ENCODE results near the gene LYST. TPM values are rescaled to one million over a fixed set of nuclear protein-coding genes. Genes with fewer than 3 reads are reported as not detected.

The LYST gene
- total RNA-seq, 2 experiments from 2014 or later, result 63.8 to 76.2 TPM

DNA sequence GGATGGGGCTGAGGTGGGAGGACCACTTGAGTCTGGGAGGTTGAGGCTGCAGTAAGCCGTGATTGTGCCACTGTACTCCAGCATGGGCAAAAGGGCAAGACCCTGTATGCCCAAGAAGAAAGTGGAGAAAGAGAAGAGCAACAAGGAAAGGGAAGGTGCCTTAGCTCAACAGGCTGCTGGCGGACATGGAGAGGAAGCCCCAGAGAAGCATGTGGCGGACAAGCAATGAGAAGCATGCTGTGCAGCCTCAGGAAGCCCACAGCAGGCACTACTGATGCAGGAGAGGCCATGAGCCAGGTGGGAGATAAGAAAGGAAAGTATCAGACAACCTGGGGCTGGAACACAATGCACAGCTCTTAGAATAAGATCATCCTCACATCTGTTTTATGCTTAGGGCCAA is 184.5 kb downstream of the LYST start:
- H3K4me1 Mint-ChIP-seq, result no peaks in the 10 kb centered on the region
- H3K4me3 Mint-ChIP-seq, result no peak overlapping the region
- no peak for DNase-seq
- no peaks in the 10 kb centered on the region for H3K9me3 Mint-ChIP-seq
- peaks cover 46% of the 10 kb centered on the region for H3K36me3 Mint-ChIP-seq
- no peak overlapping the region for H3K27ac Mint-ChIP-seq
- H3K27me3 Mint-ChIP-seq, result no peaks in the 10 kb centered on the region

DNA sequence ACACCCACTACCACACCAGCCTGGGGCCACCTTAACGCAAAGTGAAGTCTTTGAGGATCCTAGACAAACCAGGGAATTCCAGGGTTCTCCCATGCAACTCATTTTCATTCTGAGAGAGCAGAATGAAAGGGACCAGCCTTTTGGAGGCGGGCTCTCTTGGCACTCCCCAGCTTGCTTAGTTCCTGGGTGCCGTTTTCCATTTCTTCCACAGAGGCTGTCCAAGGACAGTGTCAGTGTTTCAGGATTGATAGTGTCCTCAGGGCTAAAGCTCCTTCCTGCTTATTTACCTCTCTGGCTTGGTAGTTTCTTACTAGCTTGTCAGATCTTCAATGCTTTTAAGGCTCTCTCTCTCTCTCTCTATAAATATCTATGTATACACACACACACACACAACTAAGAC is 187.1 kb downstream of the LYST start:
- Mint-ChIP-seq H3K36me3 (peaks cover 61% of the 10 kb centered on the region), H3K4me1 (no peaks in the 10 kb centered on the region), H3K27ac (no peak overlapping the region), H3K4me3 (no peak overlapping the region), H3K9me3 (peaks cover 16% of the 10 kb centered on the region), H3K27me3 (no peaks in the 10 kb centered on the region)
- DNase-seq, result no peak

- Mint-ChIP-seq H3K27me3 (no peaks in the 10 kb centered on the region), H3K36me3 (peaks cover 64% of the 10 kb centered on the region), H3K4me1 (no peaks in the 10 kb centered on the region), H3K9me3 (peaks cover 18% of the 10 kb centered on the region), H3K4me3 (no peak overlapping the region), H3K27ac (no peak overlapping the region)
- DNase-seq, result no peak
Measured at GRCh38 chr1:235679005-235679404, 187.7 kb downstream of the LYST start.

DNA sequence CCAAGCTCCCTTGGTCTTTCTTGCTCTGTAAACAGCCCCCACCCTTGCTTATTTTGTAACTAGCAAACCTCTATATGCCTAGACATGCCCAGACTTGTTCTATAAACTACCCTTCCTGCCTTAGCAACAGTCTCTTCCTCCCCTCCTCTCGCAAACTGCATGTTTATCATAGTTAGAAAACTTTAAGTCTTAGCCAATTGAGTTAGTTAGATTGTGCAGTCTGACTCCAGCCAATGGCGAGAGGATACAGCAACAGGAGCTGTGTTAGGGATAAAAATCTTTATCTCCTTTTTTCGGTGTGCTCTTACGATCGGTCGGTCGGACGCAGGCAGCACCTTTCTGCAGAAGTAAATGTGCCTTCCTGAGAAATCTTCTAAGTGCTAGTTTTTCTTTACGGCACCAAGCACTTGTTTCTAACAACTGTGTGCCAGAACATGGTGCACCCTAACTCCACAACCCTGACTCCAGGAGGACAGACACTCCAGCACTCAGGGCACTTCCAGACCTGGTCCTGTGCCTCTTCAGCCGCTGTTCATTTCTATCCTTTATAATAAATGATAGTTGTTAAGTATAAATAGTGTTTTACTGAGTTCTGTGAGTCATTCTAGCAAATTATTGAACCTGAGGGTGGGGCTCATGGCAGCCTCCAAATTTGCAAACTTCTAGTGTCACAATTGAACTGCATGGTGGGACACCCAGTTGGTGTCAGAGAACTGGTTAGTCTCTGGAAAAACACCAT is 191.4 kb downstream of the LYST start:
- no peaks in the 10 kb centered on the region for H3K4me1 Mint-ChIP-seq
- H3K9me3 Mint-ChIP-seq, result peaks cover 47% of the 10 kb centered on the region
- H3K27ac Mint-ChIP-seq, result no peak overlapping the region
- H3K36me3 Mint-ChIP-seq, result peaks cover 77% of the 10 kb centered on the region
- no peak for DNase-seq
- no peaks in the 10 kb centered on the region for H3K27me3 Mint-ChIP-seq
- H3K4me3 Mint-ChIP-seq, result no peak overlapping the region

DNA sequence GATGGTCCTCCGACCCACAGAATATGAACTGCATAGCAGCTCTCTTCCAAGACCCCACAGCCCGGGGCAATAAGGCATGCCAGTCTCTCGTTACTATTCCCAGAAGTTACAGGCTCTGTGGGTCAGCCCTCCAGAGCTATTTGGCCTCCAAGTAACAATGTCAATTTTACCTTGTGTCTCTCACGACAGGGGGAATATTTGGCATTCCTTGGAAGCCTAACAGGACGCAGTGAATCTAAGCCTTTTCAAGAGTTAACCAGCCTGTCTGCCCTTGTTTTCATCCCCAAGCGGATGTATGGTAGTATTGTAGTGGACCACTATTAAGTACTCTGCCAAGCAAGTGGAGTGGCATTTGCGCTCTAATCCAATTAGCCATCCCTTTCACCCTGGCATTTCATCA is 192.7 kb downstream of the LYST start:
- H3K36me3 Mint-ChIP-seq, result peaks cover 82% of the 10 kb centered on the region
- no peak for DNase-seq
- no peak overlapping the region for H3K4me3 Mint-ChIP-seq
- H3K27ac Mint-ChIP-seq, result no peak overlapping the region
- H3K4me1 Mint-ChIP-seq, result no peaks in the 10 kb centered on the region
- no peaks in the 10 kb centered on the region for H3K27me3 Mint-ChIP-seq
- peaks cover 55% of the 10 kb centered on the region for H3K9me3 Mint-ChIP-seq

DNA sequence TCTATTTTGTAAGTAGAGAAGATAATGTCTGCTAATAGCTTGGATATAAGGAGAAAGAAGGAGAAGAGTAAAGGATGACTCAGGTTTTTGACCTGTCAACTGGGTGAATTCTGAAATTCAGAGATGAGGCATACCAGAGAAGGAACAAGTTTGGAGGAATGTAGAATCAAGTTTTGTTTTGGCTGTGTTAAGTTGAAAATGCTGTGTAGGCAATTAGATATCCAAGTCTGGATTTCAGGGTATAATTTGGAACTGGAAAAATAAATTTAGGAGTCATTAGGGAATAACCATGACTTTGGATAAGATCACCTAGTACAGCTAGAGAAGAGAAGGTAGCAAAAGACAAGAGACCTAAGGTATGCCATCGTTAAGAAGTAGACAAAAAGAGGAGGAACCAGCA is 194.7 kb downstream of the LYST start:
- Mint-ChIP-seq H3K4me3 (no peak overlapping the region), H3K9me3 (peaks cover 55% of the 10 kb centered on the region), H3K27me3 (no peaks in the 10 kb centered on the region), H3K36me3 (peaks cover 86% of the 10 kb centered on the region), H3K4me1 (no peaks in the 10 kb centered on the region), H3K27ac (no peak overlapping the region)
- no peak for DNase-seq

DNA sequence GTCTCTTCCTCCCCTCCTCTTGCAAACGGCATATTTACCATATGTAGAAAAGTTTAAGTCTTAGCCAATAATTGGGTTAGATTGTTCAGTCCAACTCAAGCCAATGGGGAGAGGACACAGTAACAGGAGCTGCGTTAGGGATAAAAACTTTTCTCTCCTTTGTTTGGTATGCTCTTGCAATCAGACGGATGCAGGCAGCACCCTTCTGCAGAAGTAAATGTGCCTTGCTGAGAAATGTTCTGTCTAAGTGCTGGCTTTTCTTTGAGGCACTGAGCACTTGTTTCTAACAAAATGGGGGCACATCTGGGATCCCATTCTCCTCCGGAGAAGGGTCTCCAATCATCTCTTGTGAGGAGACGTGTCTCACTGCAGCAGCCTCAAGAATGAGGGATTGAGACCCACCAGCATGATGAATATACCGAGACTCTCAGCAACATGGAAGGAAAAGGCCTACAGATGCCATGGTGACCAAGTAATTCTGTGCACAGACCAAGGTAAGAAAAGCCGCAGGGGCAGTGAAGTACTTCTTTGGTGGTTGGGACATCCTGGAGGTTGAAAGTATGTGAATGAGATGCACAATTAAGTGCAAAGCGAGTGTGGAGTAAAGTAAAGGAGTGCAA is 196.4 kb downstream of the LYST start:
- Mint-ChIP-seq H3K27ac (no peak overlapping the region), H3K4me1 (no peaks in the 10 kb centered on the region), H3K36me3 (peaks cover 69% of the 10 kb centered on the region), H3K27me3 (no peaks in the 10 kb centered on the region), H3K4me3 (no peak overlapping the region), H3K9me3 (peaks cover 45% of the 10 kb centered on the region)
- DNase-seq, result no peak

DNA sequence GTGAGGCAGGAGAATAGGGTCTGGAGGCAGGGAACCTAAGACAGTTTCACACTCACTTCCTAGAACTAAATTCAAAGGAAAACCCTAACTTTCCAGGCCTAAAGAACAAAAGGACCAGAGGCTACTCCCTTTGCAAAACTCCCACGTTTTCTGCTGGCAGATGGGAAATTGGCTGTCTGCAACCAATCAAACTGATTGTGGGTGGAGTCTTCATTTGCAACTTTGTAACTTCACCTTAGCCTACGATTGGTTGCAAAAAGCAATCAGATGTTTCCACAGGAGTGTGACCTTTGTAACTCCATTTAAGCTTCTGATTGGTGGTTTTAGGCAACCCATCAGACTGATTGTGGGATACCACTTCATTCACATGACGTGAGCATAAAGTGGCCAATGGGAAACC is 197.4 kb downstream of the LYST start:
- no peak for DNase-seq
- H3K4me1 Mint-ChIP-seq, result no peaks in the 10 kb centered on the region
- peaks cover 62% of the 10 kb centered on the region for H3K36me3 Mint-ChIP-seq
- H3K9me3 Mint-ChIP-seq, result peaks cover 39% of the 10 kb centered on the region
- H3K27ac Mint-ChIP-seq, result no peak overlapping the region
- H3K27me3 Mint-ChIP-seq, result no peaks in the 10 kb centered on the region
- H3K4me3 Mint-ChIP-seq, result no peak overlapping the region

DNA sequence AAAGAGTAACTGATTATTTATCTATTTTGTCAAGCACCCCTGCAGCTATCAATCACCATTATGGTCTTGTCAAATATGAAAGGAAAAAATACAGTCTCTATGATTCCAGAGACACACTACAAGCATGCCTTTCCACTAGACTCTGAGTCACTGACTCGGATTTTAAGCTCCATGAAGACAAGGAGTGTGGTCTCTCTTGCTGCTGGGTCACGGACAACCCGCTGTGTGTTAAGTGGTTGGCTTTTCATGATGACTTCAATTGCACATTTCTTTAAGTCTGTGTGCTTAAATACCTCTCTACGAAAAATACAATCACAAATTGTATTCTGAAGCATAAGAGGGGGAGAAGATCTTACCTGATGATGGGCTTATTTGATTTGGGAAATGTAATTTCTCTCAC is 203.1 kb downstream of the LYST start:
- H3K4me3 Mint-ChIP-seq, result no peak overlapping the region
- DNase-seq, result no peak
- H3K27me3 Mint-ChIP-seq, result no peaks in the 10 kb centered on the region
- no peaks in the 10 kb centered on the region for H3K9me3 Mint-ChIP-seq
- no peaks in the 10 kb centered on the region for H3K4me1 Mint-ChIP-seq
- H3K36me3 Mint-ChIP-seq, result peaks cover 30% of the 10 kb centered on the region
- no peak overlapping the region for H3K27ac Mint-ChIP-seq

- Mint-ChIP-seq H3K27me3 (no peaks in the 10 kb centered on the region), H3K27ac (no peak overlapping the region), H3K4me1 (no peaks in the 10 kb centered on the region), H3K4me3 (no peak overlapping the region), H3K9me3 (no peaks in the 10 kb centered on the region), H3K36me3 (peaks cover 30% of the 10 kb centered on the region)
- DNase-seq, result no peak
Measured at GRCh38 chr1:235661568-235661967, 205.1 kb downstream of the LYST start.

DNA sequence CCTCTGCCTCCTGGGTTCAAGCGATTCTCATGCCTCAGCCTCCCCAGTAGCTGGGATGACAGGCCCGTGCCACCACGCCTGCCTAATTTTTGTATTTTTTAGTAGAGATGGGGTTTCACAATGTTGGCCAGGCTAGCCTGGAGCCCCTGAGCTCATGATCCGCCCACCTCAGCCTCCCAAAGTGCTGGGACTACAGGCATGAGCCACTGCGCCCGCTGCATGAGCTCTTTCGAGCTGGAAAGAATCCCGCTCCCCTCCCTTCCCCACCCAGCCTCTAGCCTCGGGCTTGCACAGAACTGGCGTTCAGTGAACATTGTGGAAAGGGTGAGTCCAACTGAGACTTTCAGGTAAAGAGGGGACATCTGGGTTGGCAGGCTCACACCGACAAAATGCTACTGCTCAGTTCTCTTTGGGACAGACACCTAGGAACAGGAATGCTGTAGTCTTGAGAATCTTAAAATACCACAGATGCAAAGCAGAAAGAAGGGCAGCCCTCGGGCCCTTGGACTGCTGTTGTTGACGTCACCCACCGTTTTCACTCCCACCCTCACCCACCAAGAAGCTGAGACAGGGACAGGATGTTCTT is 207.4 kb downstream of the LYST start:
- Mint-ChIP-seq H3K36me3 (peaks cover 27% of the 10 kb centered on the region), H3K27ac (no peak overlapping the region), H3K4me1 (no peaks in the 10 kb centered on the region)

DNA sequence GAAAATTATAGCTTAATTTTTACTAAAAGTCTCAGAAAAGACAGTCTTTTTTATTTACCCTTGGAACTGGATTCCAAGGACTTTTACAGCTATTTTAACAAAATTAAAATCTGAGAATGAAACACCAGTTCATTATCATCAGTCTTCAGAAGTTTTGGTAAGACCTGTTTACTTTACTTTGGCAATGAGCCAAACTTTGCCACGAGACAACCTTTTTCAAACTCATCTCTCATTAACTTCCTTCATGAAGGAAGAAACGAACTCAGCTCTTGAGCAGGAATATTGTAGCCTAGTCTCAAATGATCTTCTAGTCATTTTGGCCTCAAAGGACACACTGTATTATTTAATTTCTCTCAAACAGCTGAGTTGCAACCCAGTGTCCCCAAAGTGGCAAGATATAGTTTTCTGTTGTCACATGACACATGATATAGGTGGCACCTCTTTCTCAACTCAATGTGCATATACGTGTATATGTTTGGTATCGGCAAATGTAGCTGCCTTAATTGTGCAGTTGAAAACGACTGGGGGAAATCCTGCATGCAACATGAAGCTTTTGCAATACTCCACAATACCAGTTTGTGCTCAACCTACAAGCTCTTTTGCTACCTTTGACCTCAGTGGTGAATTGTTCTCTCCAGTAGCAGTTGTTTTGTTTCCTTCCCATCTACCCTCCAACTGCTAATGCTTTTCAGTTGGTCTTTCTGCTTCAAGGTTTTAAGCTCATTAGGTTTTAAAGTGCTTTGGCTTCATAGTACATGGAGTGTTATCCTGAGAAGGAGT is 208.8 kb downstream of the LYST start:
- Mint-ChIP-seq H3K36me3 (peaks cover 23% of the 10 kb centered on the region), H3K4me1 (no peaks in the 10 kb centered on the region), H3K4me3 (no peak overlapping the region), H3K9me3 (peaks cover 2% of the 10 kb centered on the region), H3K27ac (no peak overlapping the region), H3K27me3 (peaks cover 18% of the 10 kb centered on the region)
- no peak for DNase-seq

More for the DNA sequence above, 207.4 kb downstream of the LYST start:
- DNase-seq, result no peak
- Mint-ChIP-seq H3K27me3 (peaks cover 6% of the 10 kb centered on the region), H3K9me3 (peaks cover 1% of the 10 kb centered on the region), H3K4me3 (no peak overlapping the region)

DNA sequence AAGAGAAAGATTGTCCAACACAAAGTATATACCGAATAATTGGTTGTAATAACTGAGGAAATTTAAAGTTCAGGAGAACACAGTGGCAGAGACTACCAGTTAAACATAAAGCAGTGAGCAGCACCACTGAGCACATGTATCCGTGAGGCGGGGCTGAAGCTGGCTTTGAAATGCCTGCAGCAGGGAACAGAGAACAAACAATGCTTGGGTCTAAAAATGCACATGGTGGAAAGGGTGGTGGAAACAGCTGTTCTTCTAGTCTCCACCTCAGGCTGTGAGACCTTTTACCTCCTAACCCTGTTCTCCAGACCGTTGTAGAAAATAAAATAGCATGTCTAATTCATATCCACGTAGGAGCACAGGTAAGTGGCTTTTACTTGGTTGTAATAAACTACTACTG is 209.4 kb downstream of the LYST start:
- no peak for DNase-seq
- H3K4me3 Mint-ChIP-seq, result no peak overlapping the region
- H3K27me3 Mint-ChIP-seq, result peaks cover 25% of the 10 kb centered on the region
- no peaks in the 10 kb centered on the region for H3K4me1 Mint-ChIP-seq
- H3K27ac Mint-ChIP-seq, result no peak overlapping the region
- peaks cover 4% of the 10 kb centered on the region for H3K9me3 Mint-ChIP-seq
- H3K36me3 Mint-ChIP-seq, result peaks cover 21% of the 10 kb centered on the region

- Mint-ChIP-seq H3K27me3 (peaks cover 61% of the 10 kb centered on the region), H3K4me1 (peaks cover 6% of the 10 kb centered on the region), H3K36me3 (peaks cover 6% of the 10 kb centered on the region), H3K4me3 (no peak overlapping the region), H3K27ac (no peak overlapping the region), H3K9me3 (peaks cover 4% of the 10 kb centered on the region)
- no peak for DNase-seq
Measured at GRCh38 chr1:235652364-235652763, 214.3 kb downstream of the LYST start.

DNA sequence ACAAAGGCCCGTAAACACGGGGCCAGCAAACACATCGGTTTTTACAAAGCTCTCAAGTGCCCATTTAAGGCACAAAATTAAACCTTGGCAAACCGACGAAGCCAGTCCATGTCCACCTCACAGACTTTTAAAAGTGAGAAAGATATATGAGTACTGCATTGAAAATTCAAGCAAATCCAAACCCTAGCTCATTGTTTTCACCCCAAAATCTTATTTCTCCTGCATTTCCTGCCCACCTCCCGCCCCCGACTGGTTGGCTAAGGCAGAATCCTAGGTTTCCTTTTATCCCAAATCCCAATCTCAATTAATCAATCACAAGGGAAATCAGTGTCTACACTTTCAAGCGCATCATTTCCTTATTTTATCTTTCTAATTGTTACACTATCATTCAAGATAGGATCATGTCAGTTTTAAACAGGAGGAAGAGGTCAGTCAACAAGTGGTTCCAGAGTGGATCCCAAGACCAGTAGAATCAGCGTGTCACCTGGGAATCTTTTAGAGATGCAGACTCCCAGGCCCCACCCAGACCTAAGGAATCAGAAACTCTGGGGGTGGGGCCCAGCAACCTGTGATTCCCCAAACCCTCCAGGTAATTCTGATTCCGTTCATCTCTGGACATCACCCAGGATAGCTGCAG is 215.4 kb downstream of the LYST start:
- Mint-ChIP-seq H3K27ac (no peak overlapping the region), H3K27me3 (peaks cover 71% of the 10 kb centered on the region), H3K4me1 (peaks cover 6% of the 10 kb centered on the region), H3K36me3 (peaks cover 2% of the 10 kb centered on the region), H3K9me3 (peaks cover 4% of the 10 kb centered on the region), H3K4me3 (peak overlapping the region; percentile 53)
- no peak for DNase-seq
